HuH-7.5 (cell line): Measurements from ENCODE around the gene SH3RF3.
"Not testable (repeated sequence)": the region's sequence is repeated elsewhere in the genome, so short reads cannot be mapped to it uniquely, and the experiment has no call there.

ENCODE experiments used
- DNase-seq: peaks from one replicate; pipeline ENCODE4 v3.0.0; 2011; ENCODE audit warnings: low spot score

The SH3RF3 gene

GRCh38 chr2:109118321-109118720, 10.7 kb upstream of the SH3RF3 start:
- DNase-seq, result no peak

GRCh38 chr2:109120166-109120565, 8.8 kb upstream of the SH3RF3 start:
- no peak for DNase-seq

GRCh38 chr2:109120686-109121085, 8.3 kb upstream of the SH3RF3 start:
- not testable (repeated sequence) for DNase-seq

- DNase-seq, result no peak
These were observed 5.3 kb upstream of the SH3RF3 start for GRCh38 chr2:109123586-109124201.

GRCh38 chr2:109124982-109125592, 3.9 kb upstream of the SH3RF3 start:
- DNase-seq, result no peak

- no peak for DNase-seq
These were observed 3.2 kb upstream of the SH3RF3 start for GRCh38 chr2:109125593-109126500.

GRCh38 chr2:109126501-109126860, 2.5 kb upstream of the SH3RF3 start:
- DNase-seq, result no peak

GRCh38 chr2:109127556-109127955, 1.4 kb upstream of the SH3RF3 start:
- DNase-seq, result no peak

GRCh38 chr2:109128048-109128615, 873 bp upstream of the SH3RF3 start:
- peak; percentile 96 for DNase-seq

GRCh38 chr2:109129356-109129920, 433 bp downstream of the SH3RF3 start:
- no peak for DNase-seq

- peak; percentile 30 for DNase-seq
These were observed 1.1 kb downstream of the SH3RF3 start for GRCh38 chr2:109129921-109130722.

GRCh38 chr2:109130723-109130995, 1.7 kb downstream of the SH3RF3 start:
- DNase-seq, result no peak

- no peak for DNase-seq
These were observed 2.8 kb downstream of the SH3RF3 start for GRCh38 chr2:109131777-109132176.

GRCh38 chr2:109132626-109133025, 3.6 kb downstream of the SH3RF3 start:
- no peak for DNase-seq

GRCh38 chr2:109133746-109134145, 4.7 kb downstream of the SH3RF3 start:
- DNase-seq, result no peak

- DNase-seq, result no peak
These were observed 5.8 kb downstream of the SH3RF3 start for GRCh38 chr2:109134741-109135358.

GRCh38 chr2:109135359-109136197, 6.6 kb downstream of the SH3RF3 start:
- no peak for DNase-seq

- DNase-seq, result no peak
These were observed 7.5 kb downstream of the SH3RF3 start for GRCh38 chr2:109136542-109136941.

GRCh38 chr2:109137616-109138015, 8.6 kb downstream of the SH3RF3 start:
- DNase-seq, result no peak

GRCh38 chr2:109138449-109138848, 9.4 kb downstream of the SH3RF3 start:
- no peak for DNase-seq
